AG04450 (cell line): ENCODE data around the gene C12orf75. TPM values are rescaled to one million over a fixed set of nuclear protein-coding genes. Genes with fewer than 3 reads are reported as not detected.
A peak's percentile ranks its signal among the peaks of the same experiment; 100 is the strongest.

Source experiments
- CTCF ChIA-PET: fragments of 300-600, 350-600 bp; formaldehyde crosslinking; extraction: SDS; loops from one replicate; lab custom pipeline; 2022; ENCODE audit warnings: antibody characterized with exemption, inconsistent platforms; lab: Charles Lee
- POLR2A ChIA-PET: fragments of 350-600 bp; formaldehyde crosslinking; extraction: SDS; loops from one replicate; lab custom pipeline; 2021; ENCODE audit warnings: antibody characterized with exemption, inconsistent platforms; lab: Yijun Ruan, JAX
- DNase-seq: peaks from one replicate; pipeline ENCODE4 v3.0.0-alpha.2; 2011; ENCODE audit warnings: low read depth, low spot score
- H3K27ac ChIP-seq: one replicate; pipeline ENCODE4 v1.5.1; 2012; ENCODE audit warnings: low read depth, low read length, control low read depth
- H3K27me3 ChIP-seq: one replicate; pipeline ENCODE4 v1.6.0; 2012; ENCODE audit warnings: low read length; ENCODE audit not compliant: control insufficient read depth, insufficient read depth
- H3K4me3 ChIP-seq: 2 replicates; pipeline ENCODE4 v1.5.1; 2011; ENCODE audit warnings: mild to moderate bottlenecking, low read depth, low read length, control low read depth
- H3K9me3 ChIP-seq: 2 replicates; pipeline ENCODE4 v1.5.1; 2012; ENCODE audit warnings: low read length; ENCODE audit not compliant: control insufficient read depth, insufficient read depth
- polyA plus RNA-seq: library from polyadenylated mRNA; depleted of rRNA; stranded (reverse); fragments of >200 nt; gene quantifications from 2 replicates; pipeline ENCODE4 v1.2.3, GENCODE V29; 2011
- TF ChIP-seq, protein P1 (sequence below): IDR thresholded peaks from 2 replicates; pipeline ENCODE4 v1.5.1; 2011; ENCODE audit warnings: low read depth, low read length, control low read depth, inconsistent platforms

The C12orf75 gene
- polyA plus RNA-seq, 1 experiment = 350 TPM

DNA sequence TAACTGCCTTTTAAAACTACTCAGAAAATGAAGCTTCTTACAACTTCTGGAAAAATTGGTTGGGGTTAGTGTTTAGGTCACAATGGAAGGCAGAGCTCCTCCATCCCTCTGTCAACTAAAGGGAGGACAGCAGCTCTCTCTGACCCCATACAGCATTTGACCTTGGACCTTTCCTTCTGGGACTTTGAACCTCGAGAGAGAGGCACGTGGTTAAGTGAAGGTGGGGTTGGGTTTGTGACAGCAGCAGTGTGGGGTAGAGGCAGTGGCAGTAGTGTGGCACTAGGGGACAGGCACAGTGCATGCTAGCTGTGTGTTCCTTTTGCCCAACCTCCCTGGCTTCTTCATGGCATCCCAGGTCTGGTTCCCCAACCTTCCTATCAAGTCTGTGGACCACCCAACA, 9.4 kb upstream of the C12orf75 start:
- Histone ChIP-seq H3K27ac (no peak overlapping the region), H3K9me3 (no peaks in the 10 kb centered on the region), H3K4me3 (no peak overlapping the region), H3K27me3 (no peaks in the 10 kb centered on the region)
- ChIA-PET CTCF (interaction anchor here (0.6 to 0.7 kb wide), 2 partner anchors 10 to 50 kb away, joined by 3 read pairs; partner anchors contain the start of gene C12orf75), POLR2A (interaction anchor here (1.5 kb wide), 1 partner anchor 10 kb away, joined by 3 read pairs; the partner anchor contains the start of gene C12orf75)
- no peak for DNase-seq
- TF ChIP-seq, protein P1, sequence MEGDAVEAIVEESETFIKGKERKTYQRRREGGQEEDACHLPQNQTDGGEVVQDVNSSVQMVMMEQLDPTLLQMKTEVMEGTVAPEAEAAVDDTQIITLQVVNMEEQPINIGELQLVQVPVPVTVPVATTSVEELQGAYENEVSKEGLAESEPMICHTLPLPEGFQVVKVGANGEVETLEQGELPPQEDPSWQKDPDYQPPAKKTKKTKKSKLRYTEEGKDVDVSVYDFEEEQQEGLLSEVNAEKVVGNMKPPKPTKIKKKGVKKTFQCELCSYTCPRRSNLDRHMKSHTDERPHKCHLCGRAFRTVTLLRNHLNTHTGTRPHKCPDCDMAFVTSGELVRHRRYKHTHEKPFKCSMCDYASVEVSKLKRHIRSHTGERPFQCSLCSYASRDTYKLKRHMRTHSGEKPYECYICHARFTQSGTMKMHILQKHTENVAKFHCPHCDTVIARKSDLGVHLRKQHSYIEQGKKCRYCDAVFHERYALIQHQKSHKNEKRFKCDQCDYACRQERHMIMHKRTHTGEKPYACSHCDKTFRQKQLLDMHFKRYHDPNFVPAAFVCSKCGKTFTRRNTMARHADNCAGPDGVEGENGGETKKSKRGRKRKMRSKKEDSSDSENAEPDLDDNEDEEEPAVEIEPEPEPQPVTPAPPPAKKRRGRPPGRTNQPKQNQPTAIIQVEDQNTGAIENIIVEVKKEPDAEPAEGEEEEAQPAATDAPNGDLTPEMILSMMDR = no peak

DNA sequence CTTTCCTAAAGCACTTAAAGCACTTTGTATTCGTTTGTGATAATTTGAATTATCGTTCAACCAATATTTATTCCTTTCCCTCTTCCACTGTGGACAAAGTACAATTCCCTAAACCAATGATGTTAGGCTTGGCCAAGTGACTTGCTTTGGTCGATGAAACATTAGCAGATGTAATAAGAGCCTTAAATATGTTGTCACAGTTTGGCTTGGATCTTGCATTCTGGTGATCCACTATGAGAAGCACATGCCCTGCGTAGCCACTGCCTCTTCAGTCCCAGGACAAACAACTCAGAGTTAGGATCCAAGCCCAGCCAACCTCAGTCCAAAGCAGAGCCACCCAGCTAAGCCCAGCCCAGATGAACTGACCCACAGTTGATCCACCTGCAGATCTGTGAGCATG, 8.4 kb upstream of the C12orf75 start:
- no peak overlapping the region for H3K4me3 ChIP-seq
- no peak overlapping the region for H3K27ac ChIP-seq
- H3K9me3 ChIP-seq = no peaks in the 10 kb centered on the region
- no peak for DNase-seq
- no peaks in the 10 kb centered on the region for H3K27me3 ChIP-seq
- TF ChIP-seq, protein P1 = no peak
- CTCF ChIA-PET = no interaction called here
- POLR2A ChIA-PET = interaction anchor here (1.5 kb wide), 1 partner anchor 9 kb away, joined by 3 read pairs; the partner anchor contains the start of gene C12orf75

- DNase-seq = no peak
- Histone ChIP-seq H3K4me3 (no peak overlapping the region), H3K27ac (no peak overlapping the region), H3K9me3 (no peaks in the 10 kb centered on the region), H3K27me3 (no peaks in the 10 kb centered on the region)
- POLR2A ChIA-PET = no interaction called here
- TF ChIP-seq, protein P1 = no peak
- CTCF ChIA-PET = no interaction called here
Observed at GRCh38 chr12:105324704-105325103, 5.8 kb upstream of the C12orf75 start.

DNA sequence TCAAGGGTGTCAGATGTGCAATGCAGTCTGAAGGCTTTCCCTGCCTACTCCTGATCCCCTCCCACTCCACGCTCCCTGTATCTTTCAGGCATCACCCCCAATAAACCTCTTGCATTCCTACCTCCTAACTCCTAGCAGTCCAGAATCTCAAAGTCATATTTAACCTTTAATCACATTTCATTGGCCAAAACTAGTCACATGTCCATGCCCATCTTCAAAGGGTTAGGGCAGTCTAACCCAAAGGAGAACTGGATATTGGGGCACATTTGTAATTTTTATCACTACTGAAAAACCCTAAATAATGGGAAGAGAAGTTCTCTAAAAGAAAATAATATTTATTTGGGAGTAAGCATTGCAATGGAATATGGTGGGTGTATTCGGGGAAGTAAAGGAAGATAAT, 5.4 kb upstream of the C12orf75 start:
- ChIA-PET POLR2A (no interaction called here), CTCF (no interaction called here)
- Histone ChIP-seq H3K27me3 (no peaks in the 10 kb centered on the region), H3K27ac (no peak overlapping the region), H3K4me3 (no peak overlapping the region), H3K9me3 (no peaks in the 10 kb centered on the region)
- no peak for DNase-seq
- TF ChIP-seq, protein P1 = no peak

- Histone ChIP-seq H3K4me3 (peak overlapping the region; percentile 53), H3K27me3 (no peaks in the 10 kb centered on the region), H3K9me3 (no peaks in the 10 kb centered on the region; the same call in 1 of the 2 replicates), H3K27ac (no peak overlapping the region)
- ChIA-PET CTCF (no interaction called here), POLR2A (no interaction called here)
- TF ChIP-seq, protein P1 = no peak
- no peak for DNase-seq
Observed at GRCh38 chr12:105329926-105330282, 587 bp upstream of the C12orf75 start.
